Erythroblast (primary cell): ENCODE measurements around the gene CABP4.

Experiments used
- DNase-seq, 2 experiments: peaks; one replicate each; lab custom pipeline; 2025; lab: John Stamatoyannopoulos, UW
- GATA1 ChIP-seq: IDR thresholded peaks from 2 replicates; pipeline ENCODE4 v1.6.1; 2011; ENCODE audit warnings: low read depth, mild to moderate bottlenecking, control low read depth, low read length, moderate library complexity
- POLR2A ChIP-seq: IDR thresholded peaks from 2 replicates; pipeline ENCODE4 v1.6.1; 2011; ENCODE audit warnings: mild to moderate bottlenecking, low read length

Gene CABP4

GRCh38 chr11:67455054-67455453, at the start of gene CABP4:
TSS of gene CABP4 (plus strand) at chr11:67455354. CDS start at chr11:67455424, 70 bp downstream.
- TF ChIP-seq GATA1, result no peak
- TF ChIP-seq POLR2A, result no peak
- no peak for DNase-seq

- DNase-seq, result no peak
- TF ChIP-seq GATA1, result no peak
- no peak for TF ChIP-seq POLR2A
Measured at GRCh38 chr11:67405688-67406339, 49.3 kb upstream of the CABP4 start.

GRCh38 chr11:67406420-67406968, 48.7 kb upstream of the CABP4 start:
- no peak for DNase-seq
- no peak for TF ChIP-seq POLR2A
- TF ChIP-seq GATA1, result no peak

- no peak for TF ChIP-seq GATA1
- no peak for TF ChIP-seq POLR2A
- no peak for DNase-seq
Measured at GRCh38 chr11:67406969-67407687, 48.0 kb upstream of the CABP4 start.

- DNase-seq, result no peak
- TF ChIP-seq POLR2A (no peak), GATA1 (no peak)
Measured at GRCh38 chr11:67407688-67408163, 47.4 kb upstream of the CABP4 start.

- no peak for DNase-seq
- TF ChIP-seq GATA1 (no peak), POLR2A (no peak)
Measured at GRCh38 chr11:67408437-67409200, 46.5 kb upstream of the CABP4 start.

DNA sequence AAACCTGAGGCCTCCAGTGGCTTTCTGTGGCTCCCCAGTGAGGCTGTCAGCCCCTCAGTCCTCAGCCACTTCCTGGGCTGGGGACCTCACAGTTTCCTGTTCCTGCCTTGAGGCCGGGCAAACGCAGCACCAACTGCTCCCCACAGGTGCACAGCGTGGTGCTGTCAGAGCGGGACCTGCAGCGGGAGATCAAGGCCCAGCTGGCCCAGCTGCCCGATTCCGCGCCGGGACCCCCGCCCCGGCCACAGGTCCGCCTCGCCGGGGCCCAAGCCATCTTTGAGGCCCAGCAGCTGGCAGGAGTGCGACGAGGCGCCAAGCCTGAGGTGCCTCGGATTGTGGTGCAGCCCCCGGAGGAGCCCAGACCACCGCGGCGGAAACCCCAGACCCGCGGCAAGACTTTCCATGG, 45.9 kb upstream of the CABP4 start:
- no peak for TF ChIP-seq GATA1
- no peak for TF ChIP-seq POLR2A
- DNase-seq, result no peak

DNA sequence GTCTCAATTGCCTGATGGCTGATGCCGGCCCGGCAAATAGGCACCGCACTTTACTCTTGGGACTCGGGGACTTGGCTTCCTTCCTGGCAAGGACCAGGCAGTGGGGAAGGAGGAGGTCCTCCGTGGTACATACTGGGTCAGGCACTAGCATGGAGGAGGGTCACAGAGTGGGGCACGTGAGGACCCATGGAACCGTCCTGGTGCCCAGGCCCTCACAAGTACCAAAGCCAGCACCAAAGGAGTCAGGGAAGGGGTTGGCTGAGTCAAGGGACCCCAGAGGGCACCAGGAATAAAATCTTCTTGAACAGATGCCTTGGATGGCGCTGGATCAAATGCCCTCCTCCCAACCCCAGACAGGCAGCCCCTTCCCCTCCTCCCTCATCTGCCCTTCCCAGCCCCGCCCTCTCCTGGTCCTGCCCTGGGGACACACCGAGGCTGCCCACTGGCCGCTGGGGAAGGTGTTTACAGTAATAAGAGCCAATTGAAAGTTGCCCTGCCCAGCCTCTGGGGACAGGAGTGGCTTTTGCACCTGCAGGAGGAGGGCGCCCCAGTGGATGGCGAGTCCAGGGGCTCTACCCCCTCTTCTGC, 45.3 kb upstream of the CABP4 start:
- TF ChIP-seq GATA1 (no peak), POLR2A (no peak)
- no peak for DNase-seq

DNA sequence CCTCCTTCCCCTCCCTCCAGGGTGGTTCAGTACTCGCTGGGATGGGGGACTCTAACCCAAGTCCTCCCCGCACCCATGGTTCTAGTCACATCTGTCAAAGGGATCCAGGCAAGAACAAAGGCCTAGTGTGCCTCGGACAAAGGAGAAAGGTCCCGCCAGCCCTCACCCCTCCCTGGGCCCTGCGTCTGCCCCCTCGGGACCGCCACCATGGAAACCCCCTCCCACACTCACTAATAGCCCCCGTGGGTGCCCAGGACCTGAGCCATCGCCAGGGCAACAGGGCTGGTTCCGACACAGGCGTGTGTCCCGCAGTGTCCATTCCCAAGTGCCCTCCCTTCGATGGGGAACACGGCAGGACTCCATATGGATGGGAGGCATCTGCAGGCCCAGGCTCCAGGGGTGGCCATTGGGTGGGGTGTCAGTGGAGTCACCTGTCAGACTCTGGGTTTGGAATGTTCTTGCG, 44.8 kb upstream of the CABP4 start:
- no peak for TF ChIP-seq POLR2A
- TF ChIP-seq GATA1, result no peak
- DNase-seq, result no peak

DNA sequence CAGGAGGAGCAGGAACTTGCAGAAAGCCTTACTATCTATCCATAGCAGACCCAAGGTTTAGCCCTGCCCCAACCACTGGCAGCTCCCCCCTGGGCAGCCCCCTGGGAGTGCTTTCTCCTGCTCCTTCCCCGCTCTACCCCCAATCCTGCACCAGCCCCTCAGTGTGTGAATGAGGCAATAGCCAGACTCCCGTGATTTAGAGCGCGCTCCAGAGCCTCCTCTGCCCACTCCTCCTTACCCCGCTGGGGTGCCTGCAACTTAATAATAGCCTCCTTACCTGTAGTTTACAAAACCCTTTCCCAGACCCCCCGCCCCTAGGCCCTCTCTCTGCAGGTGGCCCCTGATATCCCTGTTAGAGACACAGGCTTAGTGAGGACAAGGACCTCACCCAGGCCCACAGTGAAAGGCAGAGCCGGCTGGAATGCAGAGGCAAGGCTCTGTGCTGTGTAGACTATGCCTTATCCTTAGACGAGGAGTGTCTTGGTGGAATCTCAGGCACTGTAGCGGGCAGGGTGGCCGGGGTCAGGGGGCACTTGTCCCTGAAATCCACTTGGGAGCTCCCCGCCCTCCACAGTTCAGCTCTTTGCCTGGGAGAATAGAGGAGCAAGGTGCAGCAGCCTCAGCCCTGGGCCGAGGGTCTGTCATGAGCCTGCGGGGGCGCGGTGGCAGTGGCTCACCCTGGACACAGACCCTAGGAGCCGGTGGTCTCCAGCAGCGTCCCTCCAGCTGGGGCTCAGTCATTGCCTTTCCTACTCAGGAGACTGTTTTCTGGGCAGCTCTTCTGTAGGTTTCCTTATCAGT, 44.0 kb upstream of the CABP4 start:
- TF ChIP-seq POLR2A (no peak), GATA1 (no peak)
- DNase-seq, result no peak

GRCh38 chr11:67411785-67412152, 43.4 kb upstream of the CABP4 start:
- peak; percentile 39 to 53 for DNase-seq
- no peak for TF ChIP-seq POLR2A
- TF ChIP-seq GATA1, result no peak

DNA sequence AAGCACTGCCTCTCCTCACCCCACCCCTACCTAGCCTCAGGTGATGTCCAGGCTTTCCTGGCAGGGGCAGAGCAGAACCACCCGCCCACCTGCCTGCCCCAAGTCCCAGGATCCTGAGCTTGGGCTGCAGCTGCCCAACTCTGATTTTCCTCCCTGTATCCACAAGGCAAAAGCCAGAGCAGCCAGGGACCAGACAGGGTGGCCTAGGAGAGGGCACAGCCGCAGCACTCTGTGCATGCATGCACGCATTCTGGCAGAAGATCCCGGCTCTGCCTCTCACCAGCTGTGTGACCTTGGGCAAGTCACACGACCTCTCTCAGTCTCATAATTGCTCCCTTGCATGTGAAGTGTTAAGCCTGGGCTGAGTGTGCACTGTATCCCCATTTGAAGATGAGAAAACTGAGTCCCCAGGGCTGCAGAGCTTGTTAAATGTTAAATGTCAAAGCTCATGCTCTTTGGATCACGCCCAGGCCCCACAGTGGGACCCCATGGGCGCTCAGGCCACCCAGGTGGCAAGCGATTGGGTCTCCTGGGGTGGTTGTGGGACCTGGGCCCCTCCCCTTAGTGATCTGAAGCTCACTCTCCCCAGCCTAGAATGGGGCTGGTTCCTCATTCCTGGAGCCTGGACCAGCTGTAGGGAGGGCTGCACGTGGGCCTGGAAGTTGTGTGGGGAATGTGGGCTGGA, 42.5 kb upstream of the CABP4 start:
- TF ChIP-seq POLR2A (no peak), GATA1 (no peak)
- no peak for DNase-seq
